ENCODE measurements around the gene EXO5.

GRCh38 chr1:40531381-40532061 lies 23.0 kb downstream of the EXO5 start, which contains the start of gene ZNF684:
- TF ChIP-seq CTCF (IDR thresholded peaks at IDR 0.05) (no peak), ZFX (IDR thresholded peaks at IDR 0.05; ENCODE audit: borderline replicate concordance) (no peak)

Data from 22Rv1 (cell line).